Left kidney (tissue), 2 donors: ENCODE data around the gene MUC5AC. TPM values are rescaled to one million over a fixed set of nuclear protein-coding genes. Genes with fewer than 3 reads are reported as not detected.
"Not testable (repeated sequence)": the region's sequence is repeated elsewhere in the genome, so short reads cannot be mapped to it uniquely, and the experiment has no call there.

Experiments used
- DNase-seq: peaks from one replicate; pipeline ENCODE4 v3.0.0-alpha.2; 2013
- polyA plus RNA-seq: library from polyadenylated mRNA; unstranded; fragments of 120-200 nt; gene quantifications from one replicate; pipeline ENCODE4 v1.2.1, GENCODE V29; 2013; ENCODE audit not compliant: insufficient read length

The MUC5AC gene
- polyA plus RNA-seq, 1 donor = 0.03 TPM

GRCh38 chr11:1148752-1149180, 9.0 kb upstream of the MUC5AC start:
- DNase-seq = no peak

GRCh38 chr11:1149545-1149944, 8.2 kb upstream of the MUC5AC start:
- no peak for DNase-seq

- DNase-seq = no peak
Observed at GRCh38 chr11:1150116-1150515, 7.6 kb upstream of the MUC5AC start.

GRCh38 chr11:1150769-1151365, 6.9 kb upstream of the MUC5AC start:
- DNase-seq = no peak

- no peak for DNase-seq
Observed at GRCh38 chr11:1151366-1152315, 6.1 kb upstream of the MUC5AC start.

- DNase-seq = no peak
Observed at GRCh38 chr11:1152316-1153104, 5.2 kb upstream of the MUC5AC start.

GRCh38 chr11:1153105-1153950, 4.4 kb upstream of the MUC5AC start:
- DNase-seq = no peak

- no peak for DNase-seq
Observed at GRCh38 chr11:1153951-1154493, 3.7 kb upstream of the MUC5AC start.

- not testable (repeated sequence) for DNase-seq
Observed at GRCh38 chr11:1154656-1155055, 3.1 kb upstream of the MUC5AC start.

GRCh38 chr11:1155274-1155693, 2.5 kb upstream of the MUC5AC start:
- DNase-seq = no peak

GRCh38 chr11:1156506-1157340, 1.0 kb upstream of the MUC5AC start:
- no peak for DNase-seq

GRCh38 chr11:1157341-1157644, 460 bp upstream of the MUC5AC start:
- DNase-seq = no peak

GRCh38 chr11:1158681-1159487, 1.1 kb downstream of the MUC5AC start:
- DNase-seq = no peak

- not testable (repeated sequence) for DNase-seq
Observed at GRCh38 chr11:1159488-1160220, 1.9 kb downstream of the MUC5AC start.

GRCh38 chr11:1160231-1161101, 2.7 kb downstream of the MUC5AC start:
- no peak for DNase-seq

- DNase-seq = no peak
Observed at GRCh38 chr11:1161410-1162137, 3.8 kb downstream of the MUC5AC start.

GRCh38 chr11:1162138-1162475, 4.4 kb downstream of the MUC5AC start:
- DNase-seq = no peak
